GM19239 (cell line): ENCODE data around the gene G3BP1.
"Not testable (repeated sequence)": the region's sequence is repeated elsewhere in the genome, so short reads cannot be mapped to it uniquely, and the experiment has no call there.

ENCODE experiments used
- DNase-seq: peaks from one replicate; pipeline ENCODE4 v3.0.0; 2011; ENCODE audit warnings: low spot score; ENCODE audit not compliant: insufficient read length
- FAIRE-seq: peaks from 2 replicates; lab custom pipeline; 2011; peaks lifted over from hg19 to GRCh38; lab: Jason Lieb, UNC

G3BP1 gene

GRCh38 chr5:151846765-151847164 is 75.0 kb downstream of the G3BP1 start:
- DNase-seq: no peak
- no peak for FAIRE-seq

- no peak for DNase-seq
- FAIRE-seq: no peak
These were observed 76.1 kb downstream of the G3BP1 start for GRCh38 chr5:151847871-151848270.

DNA sequence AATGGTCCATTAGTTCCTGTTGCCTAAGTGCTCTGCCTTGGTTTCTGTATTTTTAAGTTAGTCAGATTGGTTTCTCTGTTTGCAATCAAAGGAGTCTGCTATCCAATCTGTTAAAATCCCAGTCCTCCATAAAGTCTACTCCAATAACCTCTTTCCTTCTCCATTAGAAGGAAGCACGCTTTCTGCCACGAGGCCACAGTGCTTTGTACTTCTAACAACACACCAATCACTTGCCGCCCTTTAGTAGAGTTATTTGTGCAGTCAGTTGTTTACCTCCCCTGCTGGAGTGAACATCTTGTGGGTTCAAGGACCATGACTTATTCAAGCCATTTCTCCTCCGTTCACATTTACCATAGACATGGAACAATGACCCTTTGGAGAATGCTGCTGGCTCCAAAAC is 83.9 kb downstream of the G3BP1 start:
- FAIRE-seq: no peak
- DNase-seq: no peak

DNA sequence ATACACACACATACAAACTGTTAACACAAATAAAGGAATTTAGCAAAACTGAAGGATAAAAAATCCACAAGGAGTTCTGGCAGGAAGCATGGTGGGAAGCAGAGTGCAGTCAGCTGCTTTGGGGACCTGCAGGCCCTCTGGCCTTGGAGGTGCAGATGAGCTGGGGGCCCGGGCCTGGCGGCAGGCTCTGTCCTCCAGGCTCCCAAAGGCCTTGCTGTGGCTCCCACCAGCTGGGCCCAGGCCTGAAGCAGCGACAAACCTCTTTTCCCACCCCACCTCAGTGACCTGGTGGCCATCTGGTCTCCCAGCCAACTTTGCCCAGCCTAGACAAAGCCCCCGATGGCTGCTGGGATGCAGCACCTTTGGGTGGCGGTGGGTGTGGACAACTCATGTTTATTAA is 85.1 kb downstream of the G3BP1 start:
- FAIRE-seq: no peak
- DNase-seq: no peak

DNA sequence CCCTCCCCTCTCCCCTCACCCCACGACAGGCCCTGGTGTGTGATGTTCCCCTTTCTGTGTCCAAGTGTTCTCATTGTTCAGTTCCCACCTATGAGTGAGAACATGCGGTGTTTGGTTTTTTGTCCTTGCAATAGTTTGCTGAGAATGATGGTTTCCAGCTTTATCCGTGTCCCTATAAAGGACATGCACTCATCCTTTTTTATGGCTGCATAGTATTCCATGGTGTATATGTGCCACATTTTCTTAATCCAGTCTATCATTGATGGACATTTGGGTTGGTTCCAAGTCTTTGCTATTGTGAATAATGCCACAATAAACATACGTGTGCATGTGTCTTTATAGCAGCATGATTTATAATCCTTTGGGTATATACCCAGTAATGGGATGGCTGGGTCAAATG is 89.1 kb downstream of the G3BP1 start:
- not testable (repeated sequence) for FAIRE-seq

More for the DNA sequence above, 89.1 kb downstream of the G3BP1 start:
- not testable (repeated sequence) for DNase-seq
